ENCODE measurements around the gene RAVER1. TPM values are rescaled to one million over a fixed set of nuclear protein-coding genes. Genes with fewer than 3 reads are reported as not detected.
A peak's percentile ranks its signal among the peaks of the same experiment; 100 is the strongest.
"Not testable (repeated sequence)": the region's sequence is repeated elsewhere in the genome, so short reads cannot be mapped to it uniquely, and the experiment has no call there.

Gene RAVER1
- total RNA-seq, 2 donors from 2014 or later = 51.0 to 63.7 TPM

DNA sequence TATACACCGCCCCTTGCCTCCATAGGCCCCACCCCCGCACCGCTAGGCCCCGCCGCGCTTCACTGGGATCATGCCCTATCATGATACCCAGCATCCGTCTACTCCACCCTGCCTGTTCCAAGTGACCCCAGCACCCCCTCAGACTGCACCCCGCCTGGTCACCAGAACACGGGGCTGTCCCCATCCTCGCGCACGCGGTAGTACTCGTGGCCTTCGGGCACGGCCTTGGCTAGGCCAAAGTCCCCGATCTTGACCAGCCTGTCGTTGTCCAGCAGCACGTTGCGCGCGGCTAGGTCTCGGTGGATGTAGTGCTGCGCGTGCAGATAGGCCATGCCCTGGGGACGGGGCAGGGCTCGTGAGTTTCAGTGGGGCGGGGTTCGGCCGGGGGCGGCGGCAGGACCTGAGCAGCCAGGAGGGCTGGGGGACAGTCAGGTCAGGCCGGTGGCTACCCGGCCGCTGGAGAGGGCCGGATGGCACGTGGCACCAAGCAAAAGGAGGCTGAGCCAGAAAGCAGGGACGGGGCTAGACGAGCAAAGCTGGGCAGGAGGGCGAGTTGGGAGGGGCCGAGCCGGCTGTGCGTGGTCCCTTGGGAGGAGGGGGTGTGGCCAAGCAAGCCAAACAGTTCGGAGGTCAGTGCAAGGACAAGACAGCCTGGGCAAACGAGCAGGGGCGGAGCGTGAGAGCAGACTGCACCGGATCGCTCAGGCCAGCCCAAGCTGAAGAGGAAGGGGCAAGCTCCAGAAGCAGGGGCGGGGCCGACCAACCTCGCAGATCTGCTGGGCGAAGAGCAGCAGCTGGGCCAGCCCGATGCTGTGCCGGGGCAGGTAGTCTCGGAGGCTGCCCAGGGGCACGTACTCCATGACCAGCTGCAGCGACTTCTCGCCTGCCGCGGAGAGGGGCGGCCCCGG lies 19.7 kb upstream of the RAVER1 start:
- DNase-seq = peak in 1 of 2 donors; percentile 30
- intact Hi-C loops (cut with DNase I, micrococcal nuclease) = no loop called here
- peak; percentile 21 for ATAC-seq

DNA sequence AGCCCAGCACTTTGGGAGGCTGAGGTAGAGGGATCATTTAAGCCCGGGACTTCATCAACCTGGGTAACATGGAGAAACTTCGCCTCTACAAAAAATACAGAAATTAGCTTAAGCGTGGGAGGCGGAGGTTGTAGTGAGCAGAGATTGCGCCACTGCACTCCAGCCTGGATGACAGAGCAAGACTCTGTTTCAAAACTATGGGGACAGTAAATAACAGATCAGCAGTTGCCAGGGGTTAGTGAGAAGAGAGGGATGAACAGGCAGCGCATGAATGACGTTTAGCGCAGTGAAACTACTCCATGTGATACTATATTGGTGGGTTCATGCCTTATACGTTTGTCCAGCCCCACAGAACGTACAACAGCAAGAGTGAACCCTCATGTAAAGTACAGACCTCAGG lies 13.2 kb upstream of the RAVER1 start:
- ATAC-seq = no peak
- intact Hi-C loops (cut with DNase I, micrococcal nuclease) = no loop called here

DNA sequence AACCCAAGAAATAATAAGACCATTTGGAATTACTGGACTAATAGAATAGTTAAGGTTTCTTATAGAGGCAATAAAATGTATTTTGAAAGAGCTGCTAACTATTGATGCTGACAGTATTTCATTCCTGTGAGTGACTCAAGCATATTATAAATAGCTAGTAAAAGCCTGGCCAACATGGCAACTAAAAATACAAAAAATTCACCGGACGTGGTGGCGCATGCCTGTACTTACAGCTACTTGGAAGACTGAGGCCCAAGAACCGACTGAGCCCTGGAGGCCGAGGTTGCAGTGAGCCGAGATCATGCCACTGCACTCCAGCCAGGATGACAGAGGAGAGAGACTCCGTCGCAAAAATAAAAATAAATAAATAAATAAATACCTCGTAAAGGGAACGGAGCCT lies 11.5 kb upstream of the RAVER1 start:
- no peak for ATAC-seq
- no peak for DNase-seq
- intact Hi-C loops (cut with DNase I, micrococcal nuclease) = no loop called here

More for the DNA sequence above, 13.2 kb upstream of the RAVER1 start:
- DNase-seq = no peak

DNA sequence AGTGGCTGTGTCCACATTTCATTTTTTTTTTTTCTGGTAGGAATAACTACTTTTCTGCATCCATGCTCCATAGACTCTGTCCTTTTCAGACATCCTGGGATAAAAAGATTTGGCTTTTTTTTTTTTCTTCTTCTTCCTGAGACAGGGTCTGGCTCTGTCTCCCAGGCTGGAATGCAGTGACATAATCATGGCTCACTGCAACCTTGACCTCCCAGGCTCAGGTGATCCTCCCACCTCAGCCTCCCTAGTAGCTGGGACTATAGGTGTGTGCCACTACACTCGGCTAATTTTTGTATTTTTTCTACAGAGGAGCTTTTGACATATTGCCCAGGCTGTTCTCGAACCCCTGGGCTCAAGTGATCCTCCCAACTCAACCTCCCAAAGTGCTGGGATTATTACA lies 10.2 kb upstream of the RAVER1 start:
- intact Hi-C loops (cut with DNase I, micrococcal nuclease) = no loop called here
- ATAC-seq = no peak
- DNase-seq = no peak

DNA sequence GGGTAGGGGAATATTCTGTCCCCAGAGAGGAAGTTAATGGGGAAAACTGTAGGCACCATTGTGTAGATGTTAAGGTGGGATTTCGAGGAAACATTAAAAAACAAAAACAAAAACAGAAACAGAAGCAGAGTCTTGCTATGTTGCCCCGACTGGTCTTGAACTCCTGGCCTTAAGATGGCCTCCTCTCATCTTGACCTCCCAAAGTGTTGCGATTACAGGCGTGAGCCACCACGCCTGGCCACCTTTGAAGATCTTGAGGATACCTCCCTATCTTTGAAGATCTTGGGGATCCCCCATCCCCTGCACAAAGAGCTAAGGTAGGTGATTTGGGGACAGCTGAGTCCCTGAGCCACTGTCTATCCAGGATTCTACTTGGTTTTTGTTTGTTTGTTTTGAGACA lies 6.6 kb upstream of the RAVER1 start:
- no peak for ATAC-seq
- no peak for DNase-seq
- intact Hi-C loops (cut with DNase I, micrococcal nuclease) = no loop called here

DNA sequence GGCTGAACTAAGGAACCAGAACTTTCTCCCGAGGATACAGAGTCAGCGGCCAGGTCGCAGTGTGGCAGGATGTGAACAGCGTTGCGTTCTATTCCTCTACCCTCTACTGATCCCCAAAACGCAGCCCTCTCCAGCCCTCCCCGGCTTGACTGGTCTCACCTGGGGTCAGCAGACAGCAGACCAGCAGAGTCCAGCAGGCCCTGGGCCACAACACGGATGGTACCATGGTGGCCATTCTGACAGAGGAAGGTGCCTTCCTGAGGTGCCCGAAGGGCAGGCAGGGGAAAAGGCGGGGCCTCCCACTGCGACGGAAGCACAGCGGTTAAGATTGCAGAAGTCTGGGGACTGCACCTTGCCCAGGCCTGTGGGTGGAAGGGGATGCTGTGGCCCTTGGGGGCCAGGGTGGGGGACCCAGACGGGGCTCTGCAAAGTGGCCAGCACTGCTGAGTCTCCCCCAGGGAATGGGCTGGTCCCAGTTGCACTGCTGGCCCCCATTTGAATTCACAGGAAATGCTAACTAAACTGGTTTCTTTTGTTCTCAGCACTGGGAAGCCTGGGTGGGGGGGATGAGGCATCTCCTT lies 6.1 kb upstream of the RAVER1 start, which contains the start of gene ICAM3:
Gene ICAM3, minus strand, starts transcription at position 245 of the 581 bp plus-strand sequence. Its CDS starts 10 bp downstream, at position 235.
- DNase-seq = peak in 1 of 2 donors; percentile 44
- intact Hi-C loops (cut with DNase I, micrococcal nuclease) = no loop called here
- no peak for ATAC-seq

DNA sequence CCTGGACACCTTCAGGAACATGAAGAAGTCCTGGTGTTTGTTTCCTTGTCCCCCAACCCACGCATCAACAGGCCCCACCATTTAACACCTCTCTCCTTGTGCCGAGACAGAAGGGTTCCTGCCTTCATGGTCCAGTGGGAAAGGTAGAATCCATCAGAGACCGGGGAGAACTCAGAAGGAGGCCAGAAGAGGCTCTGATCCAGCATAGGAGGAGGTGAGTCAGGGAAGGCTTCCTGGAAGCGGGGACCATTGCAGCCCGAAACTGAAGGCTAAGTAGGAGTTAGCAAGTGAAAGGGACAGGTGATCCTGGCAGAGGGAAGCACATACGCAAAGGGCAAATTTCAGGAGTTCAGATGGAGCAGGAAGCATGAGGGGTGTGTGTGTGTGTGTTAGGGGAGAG lies 5.6 kb upstream of the RAVER1 start:
- intact Hi-C loops (cut with DNase I, micrococcal nuclease) = no loop called here
- no peak for ATAC-seq
- DNase-seq = no peak

DNA sequence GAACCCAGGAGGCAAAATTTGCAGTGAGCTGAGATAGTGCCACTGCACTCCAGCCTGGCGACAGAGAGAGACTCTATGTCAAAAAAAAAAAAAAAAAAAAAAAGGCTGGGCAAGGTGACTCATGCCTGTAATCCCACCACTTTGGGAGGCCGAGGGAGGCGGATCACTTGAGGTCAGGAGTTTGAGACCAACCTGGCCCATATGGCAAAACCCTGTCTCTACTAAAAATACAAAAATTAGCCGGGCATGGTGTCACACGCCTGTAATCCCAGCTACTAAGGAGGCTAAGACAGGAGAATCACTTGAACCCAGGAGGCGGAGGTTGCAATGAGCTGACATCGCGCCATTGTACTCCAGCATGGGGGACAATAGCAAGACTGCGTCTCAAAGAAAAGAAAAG lies 3.4 kb upstream of the RAVER1 start:
- ATAC-seq; intact Hi-C loops (cut with DNase I, micrococcal nuclease): not testable (repeated sequence)

DNA sequence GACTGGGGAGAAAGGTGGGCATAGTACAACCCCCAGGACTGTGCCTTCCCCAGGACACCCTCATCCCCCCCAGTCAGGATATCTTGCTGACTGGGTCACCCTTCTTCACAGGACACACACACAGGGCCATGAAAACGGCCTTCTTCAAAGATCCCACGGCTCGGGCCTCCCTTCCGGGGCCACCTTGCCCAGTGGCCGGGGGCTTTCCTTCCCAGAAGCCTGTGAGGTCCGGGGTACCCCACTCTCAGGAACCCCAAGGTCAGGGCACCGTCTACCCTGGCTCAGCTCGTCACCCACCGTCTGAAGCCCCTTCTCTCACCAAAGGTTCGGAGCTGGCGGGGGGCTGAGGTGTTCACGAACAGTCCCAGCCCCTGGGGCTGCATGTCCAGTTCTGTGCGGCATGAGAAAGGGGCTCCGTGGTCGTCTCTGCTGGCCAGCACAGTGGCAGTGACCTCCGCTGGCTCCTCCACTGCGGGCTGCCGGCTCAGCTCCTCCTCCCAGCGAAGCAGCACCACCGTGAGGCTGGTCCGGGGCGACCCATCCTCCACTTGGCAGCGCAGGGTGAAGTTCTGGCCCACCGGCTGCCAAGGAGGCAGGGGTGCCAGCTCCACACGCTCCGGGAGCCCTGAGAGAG lies 2.1 kb upstream of the RAVER1 start:
- intact Hi-C loops (cut with DNase I, micrococcal nuclease) = no loop called here
- DNase-seq (no peak), ATAC-seq (no peak)

More for the DNA sequence above, 3.4 kb upstream of the RAVER1 start:
- DNase-seq = not testable (repeated sequence)

DNA sequence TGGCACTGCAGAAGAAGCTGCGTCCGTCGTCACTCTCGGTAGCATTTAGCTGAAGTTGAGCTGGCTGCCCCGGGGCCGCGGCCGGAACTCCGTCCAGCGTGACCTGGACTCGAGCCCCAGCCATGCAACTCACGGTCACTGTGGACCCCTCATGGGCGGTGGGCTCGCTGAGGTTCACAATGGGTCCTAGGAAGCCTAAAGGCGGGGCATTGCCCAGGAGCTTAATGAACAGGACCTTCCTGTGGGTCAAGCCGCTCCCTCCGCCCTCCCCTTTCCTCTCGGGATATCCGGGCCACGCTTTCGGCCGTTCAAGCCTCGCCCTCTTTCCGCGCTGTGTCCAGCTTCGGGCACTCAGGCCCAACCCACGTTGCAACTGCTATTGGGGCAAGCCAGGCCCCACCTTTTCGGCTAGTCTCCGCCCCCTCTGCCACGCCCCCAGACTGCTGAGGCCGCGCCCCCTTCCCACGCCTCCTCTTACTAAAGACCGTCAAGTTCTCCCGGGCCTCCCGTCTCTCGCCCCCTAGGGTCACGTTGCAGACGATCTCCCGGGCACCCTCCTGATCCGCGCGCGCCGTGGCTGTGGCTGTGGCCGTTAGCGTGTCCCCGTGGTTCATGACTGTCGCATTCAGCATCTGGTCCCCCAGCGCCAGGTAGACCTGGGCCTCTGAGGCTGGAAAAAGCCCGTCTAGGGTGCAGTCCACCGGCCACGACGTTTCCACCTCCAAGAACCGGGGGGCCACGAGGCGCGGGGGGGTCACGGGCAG lies 1.4 kb upstream of the RAVER1 start:
- ATAC-seq = peak; percentile 72
- intact Hi-C loops (cut with DNase I, micrococcal nuclease) = no loop called here
- DNase-seq = peak; percentile 96 to 97

DNA sequence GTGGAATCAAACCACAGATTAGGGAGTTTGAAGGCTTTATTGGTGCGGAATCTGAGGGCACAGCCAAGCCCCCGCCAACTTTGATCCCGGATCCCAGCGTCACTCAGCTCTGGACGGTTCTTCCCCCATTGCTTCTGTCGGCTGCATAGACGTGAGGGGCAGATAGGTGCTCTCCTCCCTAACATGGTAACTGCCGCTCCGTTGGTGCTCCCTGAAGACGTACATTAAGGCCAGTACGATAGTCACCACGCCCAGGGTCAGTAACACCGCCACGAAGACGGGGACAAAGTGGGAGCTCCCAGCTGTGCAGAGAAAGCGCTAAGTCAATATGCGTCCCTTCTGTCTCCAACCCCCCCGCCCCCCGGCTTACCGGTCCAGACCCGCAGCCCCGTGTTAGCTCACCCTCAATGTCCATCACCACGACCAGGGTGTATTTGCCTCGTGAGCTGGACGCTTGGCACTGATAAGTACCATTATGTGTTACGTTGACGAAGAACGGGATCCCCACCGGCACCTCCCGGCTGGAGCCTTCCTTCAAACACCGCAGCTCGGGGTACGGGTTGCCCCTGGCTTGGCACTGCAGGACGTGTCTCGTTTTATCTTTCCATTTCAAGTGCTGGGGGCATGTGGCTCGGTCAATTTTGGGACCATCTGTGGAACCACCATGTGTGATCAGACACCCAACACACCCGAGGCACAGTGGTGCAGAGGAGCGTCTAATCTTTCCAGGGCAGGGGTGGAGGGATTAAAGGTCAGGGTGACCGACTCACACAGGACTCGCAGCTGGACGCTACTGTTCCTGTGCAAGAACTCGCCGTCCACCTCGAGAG lies 644 bp upstream of the RAVER1 start:
- intact Hi-C loops (cut with DNase I, micrococcal nuclease) = no loop called here
- DNase-seq (no peak), ATAC-seq (peak; percentile 7)

DNA sequence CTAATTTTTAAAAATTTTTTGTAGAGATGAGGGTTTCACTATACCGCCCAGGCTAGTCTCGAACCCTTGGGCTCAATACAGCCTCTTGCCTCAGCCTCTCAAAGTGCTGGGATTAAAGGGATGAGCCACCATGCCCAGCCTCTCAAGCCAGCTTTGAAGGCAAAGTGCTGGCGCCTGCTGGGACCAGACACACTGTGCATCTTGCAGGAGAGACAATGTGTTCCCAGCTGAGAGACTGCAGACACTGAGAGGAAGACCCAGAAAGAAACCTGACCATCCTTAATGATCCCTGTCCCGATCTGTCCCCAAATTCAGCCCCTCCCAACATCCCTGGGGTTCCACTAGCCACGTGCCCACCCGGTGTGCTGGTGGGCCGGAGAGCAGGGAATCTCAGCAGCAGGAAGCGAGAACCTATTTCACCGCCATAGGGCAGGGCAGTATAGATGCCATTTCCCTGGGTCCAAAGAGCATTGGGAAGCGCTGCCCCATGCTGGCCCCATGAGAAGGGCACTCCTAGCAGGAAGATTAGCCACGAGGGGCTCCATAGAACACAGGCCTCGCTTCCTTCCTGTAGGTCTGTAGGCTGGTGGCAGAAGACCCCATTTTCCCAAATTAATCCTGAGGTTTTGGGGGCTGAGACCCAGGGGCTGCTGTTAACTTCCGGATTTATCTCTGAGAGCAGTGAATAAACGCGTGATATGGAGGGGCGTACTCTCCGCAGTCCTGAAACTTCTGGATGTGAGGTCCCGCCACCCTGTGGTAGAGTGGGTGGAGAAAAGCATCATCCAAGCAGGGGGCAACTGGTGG lies 968 bp downstream of the RAVER1 start:
- intact Hi-C loops (cut with DNase I, micrococcal nuclease) = no loop called here
- peak; percentile 60 for ATAC-seq
- DNase-seq = peak; percentile 58 to 62

DNA sequence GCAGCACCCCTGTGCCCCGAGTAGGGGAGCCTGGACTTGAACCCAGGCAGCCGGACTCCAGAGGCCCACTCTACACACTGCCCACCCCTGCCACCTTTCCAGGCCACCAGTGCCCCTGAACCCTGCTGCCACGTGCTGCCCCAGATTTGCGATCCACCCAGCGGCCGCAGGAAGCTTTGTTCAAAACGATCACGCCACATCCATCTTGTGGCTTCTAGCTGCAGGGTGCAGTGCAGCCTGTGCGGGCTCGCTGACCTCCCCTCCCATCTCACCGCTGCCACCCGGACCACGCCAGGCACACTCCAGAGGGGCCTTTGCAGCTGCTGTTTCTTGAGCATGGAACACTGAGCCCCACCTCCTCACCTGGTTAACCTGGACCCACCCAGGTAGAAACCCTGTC lies 3.8 kb downstream of the RAVER1 start:
- ATAC-seq (no peak), DNase-seq (no peak)
- intact Hi-C loops (cut with DNase I, micrococcal nuclease) = no loop called here

DNA sequence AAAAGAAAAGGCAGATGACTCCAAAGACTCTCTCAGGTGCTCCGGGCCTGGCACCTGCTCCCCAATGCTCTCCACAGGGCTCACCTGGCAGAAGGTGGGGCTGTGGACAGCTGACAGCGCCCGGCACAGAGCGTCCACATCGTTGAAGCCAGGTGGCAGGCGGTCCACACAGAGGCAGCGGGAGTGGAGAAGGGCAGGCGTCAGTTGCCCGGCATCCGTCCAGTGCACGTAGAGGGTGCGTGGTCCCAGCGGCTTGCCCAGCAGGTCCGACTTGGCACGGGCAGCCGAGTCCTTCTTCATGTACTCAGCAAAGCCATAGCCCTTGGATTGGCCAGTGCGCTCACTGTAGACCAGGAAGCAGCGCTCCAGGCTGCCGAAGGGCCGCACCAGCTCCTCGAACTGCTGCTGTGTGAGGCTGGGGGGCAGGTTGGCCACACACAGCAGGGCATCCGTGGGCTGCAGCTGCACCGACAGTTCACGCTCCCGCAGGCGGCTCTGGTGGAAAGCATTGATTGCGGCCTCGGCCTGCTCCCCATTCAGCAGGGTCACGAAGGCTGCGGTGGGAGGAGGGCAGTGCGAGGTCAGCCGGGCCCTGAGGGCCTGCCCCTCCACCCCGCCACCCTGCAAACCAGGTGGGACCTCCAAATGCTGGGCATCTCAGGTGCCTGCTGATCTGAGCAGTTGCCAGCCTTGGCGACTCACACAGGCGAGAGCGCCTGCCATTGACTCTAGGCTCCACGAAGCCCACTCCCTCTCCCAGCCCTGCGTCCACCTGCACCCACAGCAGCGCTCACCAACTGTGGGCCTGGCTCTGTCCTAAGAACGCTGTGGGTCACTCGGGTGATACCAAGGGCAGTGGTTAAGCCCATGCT lies 4.5 kb downstream of the RAVER1 start:
- ATAC-seq = no peak
- DNase-seq = no peak
- intact Hi-C loops (cut with DNase I, micrococcal nuclease) = no loop called here

DNA sequence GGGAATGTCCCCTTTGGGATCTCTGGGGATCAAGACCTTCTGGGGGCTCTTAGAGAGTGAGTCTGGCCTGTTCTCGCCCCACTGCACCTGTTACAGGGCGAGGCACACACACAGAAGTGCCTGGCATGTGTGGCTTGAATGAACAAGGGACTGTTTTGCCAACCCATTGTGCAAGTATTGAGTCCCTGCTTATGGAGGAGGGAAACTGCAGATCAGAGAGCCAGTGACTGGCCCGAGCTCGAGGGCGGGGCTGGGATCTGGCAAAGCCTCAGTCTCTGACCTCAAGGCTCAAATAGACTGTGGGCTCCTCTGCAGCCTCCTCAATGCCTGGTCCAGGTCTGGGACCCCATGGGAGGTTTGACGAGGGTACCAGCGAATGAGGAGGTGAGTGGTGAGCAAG lies 5.5 kb downstream of the RAVER1 start:
- intact Hi-C loops (cut with DNase I, micrococcal nuclease) = no loop called here
- DNase-seq (no peak), ATAC-seq (no peak)

DNA sequence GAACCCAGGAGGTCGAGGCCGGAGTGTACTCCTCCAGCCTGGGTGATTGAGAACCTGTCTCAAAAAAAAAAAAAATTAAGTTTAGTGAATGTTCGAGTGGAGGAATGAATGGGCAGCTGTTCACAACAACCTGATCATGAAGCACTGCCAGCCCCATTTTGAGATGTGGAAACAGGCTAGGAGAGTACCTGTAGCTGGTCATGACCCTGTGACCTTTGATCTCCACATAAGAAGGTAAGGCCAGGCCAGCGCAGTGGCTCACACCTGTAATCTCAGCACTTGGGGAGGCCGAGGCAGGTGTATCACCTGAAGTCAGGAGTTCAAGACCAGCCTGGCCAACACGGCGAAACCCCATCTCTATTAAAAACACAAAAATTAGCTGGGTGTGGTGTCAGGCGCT lies 7.6 kb downstream of the RAVER1 start:
- no peak for ATAC-seq
- intact Hi-C loops (cut with DNase I, micrococcal nuclease) = no loop called here
- no peak for DNase-seq

All from left colon (tissue), 2 donors.